Measurements from ENCODE around the gene RGS5. TPM values are rescaled to one million over a fixed set of nuclear protein-coding genes. Genes with fewer than 3 reads are reported as not detected.

RGS5 gene
- polyA plus RNA-seq, 4 donors = 4.0 to 24.4 (median 16.0) TPM

Other genes starting within 250 kb of the RGS5 start
- gene RGS4, start 133.6 kb downstream of the RGS5 start, polyA plus RNA-seq = 1 to 10 TPM in 3 of 4 donors, not detected in 1; 1.1 to 2.7 (median 1.7) TPM
- gene NUF2, start 119.0 kb upstream of the RGS5 start, polyA plus RNA-seq = 10 to 100 TPM in 1 of 4 donors, 1 to 10 TPM in 2, under 1 TPM in 1; 0.54 to 11.5 (median 5.7) TPM

All from small intestine (tissue), 4 donors.